ENCODE measurements around the gene PDSS2. TPM values are rescaled to one million over a fixed set of nuclear protein-coding genes. Genes with fewer than 3 reads are reported as not detected.

Gene PDSS2
- total RNA-seq, 2 donors from 2014 or later: 8.2 to 13.7 TPM

GRCh38 chr6:107361753-107362604 lies 97.4 kb downstream of the PDSS2 start:
- no peaks in the 10 kb centered on the region for H3K9me3 ChIP-seq (ENCODE audit: control insufficient read depth, low read length)
- no peaks in the 10 kb centered on the region for H3K36me3 ChIP-seq (ENCODE audit: control insufficient read depth, insufficient read depth, low read length)
- Mint-ChIP-seq H3K4me1 (peaks cover 6% of the 10 kb centered on the region), H3K27ac (no peak overlapping the region), H3K9me3 (peaks cover 11% of the 10 kb centered on the region), H3K27me3 (ENCODE audit: insufficient read depth) (no peaks in the 10 kb centered on the region), H3K36me3 (ENCODE audit: low read depth) (peaks cover 14% of the 10 kb centered on the region), H3K4me3 (no peak overlapping the region)
- no peaks in the 10 kb centered on the region for H3K27me3 ChIP-seq (ENCODE audit: control insufficient read depth, insufficient read depth, low read length, poor library complexity, severe bottlenecking)
- TF ChIP-seq CTCF (conservative IDR thresholded peaks at IDR 0.05): no peak
- H3K27ac ChIP-seq (ENCODE audit: low read depth, low read length): no peak overlapping the region
- no peak overlapping the region for H3K4me3 ChIP-seq (ENCODE audit: low read length)
- 72 to 82% methylated on average over 4 to 5 of the region's 5 CpGs for WGBS, 2 experiments (ENCODE audit: insufficient coverage in 1 of 2, insufficient read length in 1 of 2)
- peaks cover 7% of the 10 kb centered on the region for H3K4me1 ChIP-seq (ENCODE audit: control insufficient read depth, insufficient read depth, low read length)
- H3K9ac ChIP-seq (ENCODE audit: extremely low read depth, low read length, poor library complexity, severe bottlenecking): no peak overlapping the region
- DNase-seq: peak; percentile 53

- Mint-ChIP-seq H3K9me3 (peaks cover 11% of the 10 kb centered on the region), H3K27ac (no peak overlapping the region), H3K36me3 (ENCODE audit: low read depth) (peaks cover 14% of the 10 kb centered on the region), H3K27me3 (ENCODE audit: insufficient read depth) (no peaks in the 10 kb centered on the region), H3K4me1 (peaks cover 6% of the 10 kb centered on the region), H3K4me3 (no peak overlapping the region)
- Histone ChIP-seq H3K27me3 (ENCODE audit: control insufficient read depth, insufficient read depth, low read length, poor library complexity, severe bottlenecking) (no peaks in the 10 kb centered on the region), H3K4me1 (ENCODE audit: control insufficient read depth, insufficient read depth, low read length) (peaks cover 7% of the 10 kb centered on the region), H3K27ac (ENCODE audit: low read depth, low read length) (no peak overlapping the region), H3K36me3 (ENCODE audit: control insufficient read depth, insufficient read depth, low read length) (no peaks in the 10 kb centered on the region), H3K9ac (ENCODE audit: extremely low read depth, low read length, poor library complexity, severe bottlenecking) (no peak overlapping the region), H3K4me3 (ENCODE audit: low read length) (no peak overlapping the region), H3K9me3 (ENCODE audit: control insufficient read depth, low read length) (no peaks in the 10 kb centered on the region)
- no peak for TF ChIP-seq CTCF (conservative IDR thresholded peaks at IDR 0.05)
- no peak for DNase-seq
- 86 to 94% methylated on average over 1 to 2 of the region's 2 CpGs for WGBS, 2 experiments (ENCODE audit: insufficient coverage in 1 of 2, insufficient read length in 1 of 2)
Measured at GRCh38 chr6:107360476-107360875, 98.9 kb downstream of the PDSS2 start.

GRCh38 chr6:107357842-107358241 lies 101.5 kb downstream of the PDSS2 start:
- H3K36me3 Mint-ChIP-seq (ENCODE audit: low read depth): peaks cover under 1% of the 10 kb centered on the region
- no peaks in the 10 kb centered on the region for H3K27me3 Mint-ChIP-seq (ENCODE audit: insufficient read depth)

More at GRCh38 chr6:107357842-107358241, 101.5 kb downstream of the PDSS2 start:
- no peak overlapping the region for H3K4me3 ChIP-seq (ENCODE audit: low read length)
- H3K27ac Mint-ChIP-seq: no peak overlapping the region
- 96% methylated on average over 2 of the region's 2 CpGs; no CpG with 5 or more reads in 1 of the 2 experiments for WGBS, 2 experiments (ENCODE audit: insufficient coverage in 1 of 2, insufficient read length in 1 of 2)
- no peaks in the 10 kb centered on the region for H3K27me3 ChIP-seq (ENCODE audit: control insufficient read depth, insufficient read depth, low read length, poor library complexity, severe bottlenecking)
- no peaks in the 10 kb centered on the region for H3K9me3 ChIP-seq (ENCODE audit: control insufficient read depth, low read length)
- DNase-seq: no peak
- H3K4me3 Mint-ChIP-seq: no peak overlapping the region
- H3K4me1 ChIP-seq (ENCODE audit: control insufficient read depth, insufficient read depth, low read length): peaks cover 7% of the 10 kb centered on the region
- H3K9me3 Mint-ChIP-seq: peaks cover under 1% of the 10 kb centered on the region
- no peak overlapping the region for H3K27ac ChIP-seq (ENCODE audit: low read depth, low read length)
- no peaks in the 10 kb centered on the region for H3K36me3 ChIP-seq (ENCODE audit: control insufficient read depth, insufficient read depth, low read length)
- H3K9ac ChIP-seq (ENCODE audit: extremely low read depth, low read length, poor library complexity, severe bottlenecking): no peak overlapping the region
- peaks cover 6% of the 10 kb centered on the region for H3K4me1 Mint-ChIP-seq
- no peak for TF ChIP-seq CTCF (conservative IDR thresholded peaks at IDR 0.05)
